Measurements from ENCODE around the gene SCN4B.
"Not testable (repeated sequence)": the region's sequence is repeated elsewhere in the genome, so short reads cannot be mapped to it uniquely, and the experiment has no call there.

The SCN4B gene

GRCh38 chr11:118152552-118153471 lies at the start of gene SCN4B:
TSS of gene SCN4B (minus strand) at chr11:118152823. CDS start at chr11:118152673, 150 bp downstream.
- DNase-seq (ENCODE audit: low read depth), result peak; percentile 43

- no peak for DNase-seq (ENCODE audit: low read depth)
Observed at GRCh38 chr11:118201966-118202365, 49.3 kb upstream of the SCN4B start.

- DNase-seq (ENCODE audit: low read depth), result no peak
Observed at GRCh38 chr11:118200901-118201680, 48.5 kb upstream of the SCN4B start.

GRCh38 chr11:118200497-118200896 lies 47.9 kb upstream of the SCN4B start:
- DNase-seq (ENCODE audit: low read depth), result no peak

GRCh38 chr11:118199135-118199534 lies 46.5 kb upstream of the SCN4B start:
- no peak for DNase-seq (ENCODE audit: low read depth)

GRCh38 chr11:118198370-118198769 lies 45.7 kb upstream of the SCN4B start:
- peak; percentile 29 for DNase-seq (ENCODE audit: low read depth)

- DNase-seq (ENCODE audit: low read depth), result peak; percentile 59
Observed at GRCh38 chr11:118194835-118195627, 42.4 kb upstream of the SCN4B start.

- DNase-seq (ENCODE audit: low read depth), result no peak
Observed at GRCh38 chr11:118193910-118194566, 41.4 kb upstream of the SCN4B start.

GRCh38 chr11:118192817-118193216 lies 40.2 kb upstream of the SCN4B start:
- DNase-seq (ENCODE audit: low read depth), result not testable (repeated sequence)

GRCh38 chr11:118190942-118191506 lies 38.4 kb upstream of the SCN4B start:
- not testable (repeated sequence) for DNase-seq (ENCODE audit: low read depth)

- DNase-seq (ENCODE audit: low read depth), result no peak
Observed at GRCh38 chr11:118186346-118187107, 33.9 kb upstream of the SCN4B start.

GRCh38 chr11:118184784-118185579 lies 32.4 kb upstream of the SCN4B start:
- DNase-seq (ENCODE audit: low read depth), result no peak

- not testable (repeated sequence) for DNase-seq (ENCODE audit: low read depth)
Observed at GRCh38 chr11:118183691-118184090, 31.1 kb upstream of the SCN4B start.

- no peak for DNase-seq (ENCODE audit: low read depth)
Observed at GRCh38 chr11:118180300-118180703, 27.7 kb upstream of the SCN4B start.

GRCh38 chr11:118176778-118177134 lies 24.1 kb upstream of the SCN4B start:
- no peak for DNase-seq (ENCODE audit: low read depth)

GRCh38 chr11:118175993-118176777 lies 23.6 kb upstream of the SCN4B start, which contains the start of gene SCN2B:
TSS of gene SCN2B (minus strand) at chr11:118176639. CDS start at chr11:118176431, 208 bp downstream.
- no peak for DNase-seq (ENCODE audit: low read depth)

GRCh38 chr11:118175031-118175992 lies 22.7 kb upstream of the SCN4B start:
- peak; percentile 39 for DNase-seq (ENCODE audit: low read depth)
